ENCODE measurements around the gene KCTD20. TPM values are rescaled to one million over a fixed set of nuclear protein-coding genes. Genes with fewer than 3 reads are reported as not detected.

Gene KCTD20
- total RNA-seq, 4 donors from 2014 or later = 60.2 to 92.9 (median 67.6) TPM

- no peak for ATAC-seq
Observed at GRCh38 chr6:36432151-36432671, 10.6 kb upstream of the KCTD20 start.

GRCh38 chr6:36436466-36436865 lies 6.3 kb upstream of the KCTD20 start:
- no peak for ATAC-seq
- WGBS, 2 donors (ENCODE audit: low coverage in 1 of 2) = 88% methylated on average over 1 of the region's 1 CpG; no CpG with 5 or more reads in 1 of the 2 donors

More at GRCh38 chr6:36432151-36432671, 10.6 kb upstream of the KCTD20 start:
- no peak for TF ChIP-seq EP300 (IDR thresholded peaks at IDR 0.05)
- no peak for TF ChIP-seq POLR2AphosphoS5 (IDR thresholded peaks at IDR 0.05)
- TF ChIP-seq CTCF (IDR thresholded peaks at IDR 0.05) = no peak
- TF ChIP-seq POLR2A (IDR thresholded peaks at IDR 0.05) = no peak
- Histone ChIP-seq H3K27me3 (no peaks in the 10 kb centered on the region), H3K27ac (no peak overlapping the region), H3K9me3 (no peaks in the 10 kb centered on the region), H3K4me1 (no peaks in the 10 kb centered on the region), H3K36me3 (no peaks in the 10 kb centered on the region), H3K4me3 (no peak overlapping the region)
- WGBS, 2 donors (ENCODE audit: low coverage in 1 of 2) = 68 to 84% methylated on average over 4 of the region's 4 CpGs

GRCh38 chr6:36441307-36441894 lies 1.4 kb upstream of the KCTD20 start:
- peak; percentile 96 for ATAC-seq
- Histone ChIP-seq H3K4me3 (no peak overlapping the region), H3K4me1 (peaks cover 8 to 45% (median 20%) of the 10 kb centered on the region in 3 donors), H3K36me3 (no peaks in the 10 kb centered on the region), H3K27me3 (no peaks in the 10 kb centered on the region), H3K9me3 (no peaks in the 10 kb centered on the region), H3K27ac (peak overlapping the region; percentile 93 to 99 (median 96))
- 32 to 45% methylated on average over 3 to 7 of the region's 8 CpGs for WGBS, 2 donors (ENCODE audit: low coverage in 1 of 2)
- TF ChIP-seq POLR2A (IDR thresholded peaks at IDR 0.05) (no peak), POLR2AphosphoS5 (IDR thresholded peaks at IDR 0.05) (peak; percentile 93), EP300 (IDR thresholded peaks at IDR 0.05) (peak; percentile 52)

More at GRCh38 chr6:36436466-36436865, 6.3 kb upstream of the KCTD20 start:
- TF ChIP-seq POLR2A (IDR thresholded peaks at IDR 0.05) (no peak), CTCF (IDR thresholded peaks at IDR 0.05) (no peak), EP300 (IDR thresholded peaks at IDR 0.05) (no peak), POLR2AphosphoS5 (IDR thresholded peaks at IDR 0.05) (no peak)
- H3K4me1 ChIP-seq = peaks cover 0 to 8% (median 5%) of the 10 kb centered on the region in 3 donors
- H3K36me3 ChIP-seq = no peaks in the 10 kb centered on the region
- no peak overlapping the region for H3K27ac ChIP-seq
- H3K27me3 ChIP-seq = no peaks in the 10 kb centered on the region
- no peaks in the 10 kb centered on the region for H3K9me3 ChIP-seq
- no peak overlapping the region for H3K4me3 ChIP-seq

- Histone ChIP-seq H3K36me3 (no peaks in the 10 kb centered on the region), H3K4me1 (peaks cover 8 to 49% (median 20%) of the 10 kb centered on the region in 3 donors), H3K27me3 (no peaks in the 10 kb centered on the region), H3K9me3 (no peaks in the 10 kb centered on the region), H3K27ac (peak overlapping the region; percentile 93 to 99 (median 96)), H3K4me3 (peak overlapping the region; percentile 89 to 90)
- WGBS, 2 donors (ENCODE audit: low coverage in 1 of 2) = 17 to 70% methylated on average over 4 to 10 of the region's 12 CpGs
- no peak for ATAC-seq
- TF ChIP-seq CTCF (IDR thresholded peaks at IDR 0.05) (no peak), POLR2A (IDR thresholded peaks at IDR 0.05) (no peak), EP300 (IDR thresholded peaks at IDR 0.05) (no peak)
Observed at GRCh38 chr6:36442103-36442670, 613 bp upstream of the KCTD20 start.

GRCh38 chr6:36443471-36444428 lies 950 bp downstream of the KCTD20 start:
- Histone ChIP-seq H3K4me3 (peak overlapping the region; percentile 89 to 90), H3K27ac (peak overlapping the region; percentile 93 to 99 (median 96)), H3K36me3 (peaks cover 0 to 4% of the 10 kb centered on the region in 2 donors), H3K4me1 (peaks cover 8 to 49% (median 20%) of the 10 kb centered on the region in 3 donors), H3K9me3 (no peaks in the 10 kb centered on the region), H3K27me3 (no peaks in the 10 kb centered on the region)
- WGBS, 2 donors (ENCODE audit: low coverage in 1 of 2) = 3 to 5% methylated on average over 15 of the region's 18 CpGs
- TF ChIP-seq CTCF (IDR thresholded peaks at IDR 0.05) (peak in 1 of 4 experiments; percentile 5), EP300 (IDR thresholded peaks at IDR 0.05) (no peak), POLR2A (IDR thresholded peaks at IDR 0.05) (no peak)
- no peak for ATAC-seq

Measured in gastroesophageal sphincter (tissue), 4 donors.